ENCODE measurements around the gene EVPLL. TPM values are rescaled to one million over a fixed set of nuclear protein-coding genes. Genes with fewer than 3 reads are reported as not detected.

Gene EVPLL
- total RNA-seq, 1 donor from 2014 or later = not detected

DNA sequence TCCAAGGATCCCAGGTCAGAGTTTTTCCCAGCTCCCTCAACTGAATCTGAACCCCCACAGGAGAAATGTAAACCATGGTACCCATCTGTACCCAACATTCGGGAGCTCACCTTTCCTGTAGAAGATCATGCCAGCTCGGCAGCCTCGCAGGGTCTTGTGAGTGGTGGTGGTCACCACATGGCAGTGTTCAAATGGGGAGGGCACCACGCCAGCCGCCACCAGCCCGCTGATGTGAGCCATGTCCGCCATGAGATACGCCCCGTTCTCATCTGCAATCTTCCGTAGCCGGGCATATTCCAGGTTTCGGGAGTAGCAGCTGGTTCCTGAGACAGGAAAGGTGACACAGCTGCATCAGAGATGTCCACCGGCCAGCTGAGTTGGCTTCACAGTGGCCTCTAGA, 37.6 kb upstream of the EVPLL start:
- Mint-ChIP-seq H3K36me3 (ENCODE audit: unreplicated experiment) (peaks cover 20% of the 10 kb centered on the region), H3K27ac (ENCODE audit: unreplicated experiment) (no peak overlapping the region), H3K27me3 (ENCODE audit: unreplicated experiment) (no peaks in the 10 kb centered on the region), H3K4me1 (ENCODE audit: low read depth, unreplicated experiment) (no peaks in the 10 kb centered on the region), H3K9me3 (ENCODE audit: unreplicated experiment) (peaks cover 6% of the 10 kb centered on the region), H3K4me3 (ENCODE audit: unreplicated experiment) (no peak overlapping the region)
- DNase-seq = no peak
- TF ChIP-seq CTCF (IDR thresholded peaks at IDR 0.05; ENCODE audit: partially characterized antibody, unreplicated experiment) = no peak

DNA sequence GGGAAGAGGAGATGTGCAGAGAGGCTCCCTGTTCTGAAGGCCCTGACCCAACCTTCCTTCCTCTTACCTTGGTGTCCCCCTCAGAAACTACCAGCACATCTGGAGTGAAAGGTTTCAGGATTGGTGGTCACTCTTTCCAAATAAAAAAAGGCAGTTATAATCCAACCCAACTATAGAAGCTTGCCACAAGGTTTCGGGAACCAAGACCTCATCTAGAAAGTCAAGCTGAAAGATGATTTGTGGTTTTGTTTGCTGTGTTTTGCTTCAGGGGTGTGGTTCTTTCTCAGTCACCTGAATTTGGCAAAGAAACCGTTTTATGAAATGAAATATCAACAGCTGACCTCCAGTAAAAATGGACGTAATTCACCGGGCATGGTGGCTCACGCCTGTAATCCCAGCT, 33.6 kb upstream of the EVPLL start:
- no peaks in the 10 kb centered on the region for H3K4me1 Mint-ChIP-seq (ENCODE audit: low read depth, unreplicated experiment)
- H3K27me3 Mint-ChIP-seq (ENCODE audit: unreplicated experiment) = no peaks in the 10 kb centered on the region
- H3K27ac Mint-ChIP-seq (ENCODE audit: unreplicated experiment) = no peak overlapping the region
- H3K9me3 Mint-ChIP-seq (ENCODE audit: unreplicated experiment) = peaks cover 4% of the 10 kb centered on the region
- no peak for TF ChIP-seq CTCF (IDR thresholded peaks at IDR 0.05; ENCODE audit: partially characterized antibody, unreplicated experiment)
- H3K36me3 Mint-ChIP-seq (ENCODE audit: unreplicated experiment) = peaks cover 13% of the 10 kb centered on the region
- no peak overlapping the region for H3K4me3 Mint-ChIP-seq (ENCODE audit: unreplicated experiment)
- no peak for DNase-seq

- no peak for TF ChIP-seq CTCF (IDR thresholded peaks at IDR 0.05; ENCODE audit: partially characterized antibody, unreplicated experiment)
- Mint-ChIP-seq H3K27ac (ENCODE audit: unreplicated experiment) (no peak overlapping the region), H3K36me3 (ENCODE audit: unreplicated experiment) (no peaks in the 10 kb centered on the region), H3K4me1 (ENCODE audit: low read depth, unreplicated experiment) (no peaks in the 10 kb centered on the region), H3K9me3 (ENCODE audit: unreplicated experiment) (no peaks in the 10 kb centered on the region), H3K4me3 (ENCODE audit: unreplicated experiment) (no peak overlapping the region), H3K27me3 (ENCODE audit: unreplicated experiment) (no peaks in the 10 kb centered on the region)
- DNase-seq = no peak
These were observed 24.0 kb upstream of the EVPLL start for GRCh38 chr17:18353541-18353940.

DNA sequence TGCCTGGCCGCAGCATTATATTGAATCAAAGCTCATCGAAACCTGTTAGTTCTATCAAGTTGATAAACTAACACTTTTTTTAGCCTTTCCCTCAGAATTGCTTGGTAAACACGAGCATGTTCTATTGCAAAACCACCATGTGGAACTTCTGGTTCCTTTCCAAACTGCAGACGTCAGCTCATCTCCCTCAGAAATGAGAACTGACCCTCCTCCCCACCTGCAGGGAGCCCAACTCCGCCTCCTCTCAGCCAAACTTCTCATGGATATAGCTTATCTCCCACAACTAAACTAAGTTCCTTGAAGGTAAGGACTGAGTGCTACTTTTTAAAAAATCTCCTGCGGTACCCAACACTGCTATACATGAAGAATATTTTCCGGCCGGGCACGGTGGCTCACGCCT, 21.0 kb upstream of the EVPLL start:
- no peaks in the 10 kb centered on the region for H3K27me3 Mint-ChIP-seq (ENCODE audit: unreplicated experiment)
- H3K27ac Mint-ChIP-seq (ENCODE audit: unreplicated experiment) = no peak overlapping the region
- peaks cover 3% of the 10 kb centered on the region for H3K9me3 Mint-ChIP-seq (ENCODE audit: unreplicated experiment)
- no peak for TF ChIP-seq CTCF (IDR thresholded peaks at IDR 0.05; ENCODE audit: partially characterized antibody, unreplicated experiment)
- DNase-seq = no peak
- H3K4me1 Mint-ChIP-seq (ENCODE audit: low read depth, unreplicated experiment) = no peaks in the 10 kb centered on the region
- H3K36me3 Mint-ChIP-seq (ENCODE audit: unreplicated experiment) = no peaks in the 10 kb centered on the region
- no peak overlapping the region for H3K4me3 Mint-ChIP-seq (ENCODE audit: unreplicated experiment)

DNA sequence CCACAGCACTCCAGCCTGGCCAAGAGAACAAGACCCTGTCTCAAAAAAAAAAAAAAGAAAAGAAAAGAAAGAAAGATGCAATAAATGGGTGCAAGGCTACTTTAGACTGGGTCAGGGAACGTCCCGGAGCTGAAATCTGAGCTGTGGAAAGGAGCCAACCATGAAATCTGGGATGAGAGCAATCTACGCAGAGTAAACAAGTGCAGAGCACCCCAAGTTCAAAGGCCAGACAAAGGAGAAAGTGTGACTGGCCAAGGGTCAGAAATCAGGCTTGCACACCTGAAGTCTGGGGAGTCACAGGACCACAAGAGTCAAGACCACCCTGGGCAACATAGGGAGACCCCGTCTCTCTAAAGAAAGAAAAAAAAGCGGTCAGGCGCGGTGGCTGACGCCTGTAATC, 17.1 kb upstream of the EVPLL start:
- Mint-ChIP-seq H3K27ac (ENCODE audit: unreplicated experiment) (no peak overlapping the region), H3K4me1 (ENCODE audit: low read depth, unreplicated experiment) (no peaks in the 10 kb centered on the region), H3K4me3 (ENCODE audit: unreplicated experiment) (no peak overlapping the region), H3K9me3 (ENCODE audit: unreplicated experiment) (peaks cover 3% of the 10 kb centered on the region), H3K27me3 (ENCODE audit: unreplicated experiment) (no peaks in the 10 kb centered on the region), H3K36me3 (ENCODE audit: unreplicated experiment) (no peaks in the 10 kb centered on the region)
- TF ChIP-seq CTCF (IDR thresholded peaks at IDR 0.05; ENCODE audit: partially characterized antibody, unreplicated experiment) = no peak
- DNase-seq = no peak
